Type B pancreatic cell (in vitro differentiated cells): ENCODE results near the gene HOXA9. TPM values are rescaled to one million over a fixed set of nuclear protein-coding genes. Genes with fewer than 3 reads are reported as not detected.

Source experiments
- DNase-seq: peaks from one replicate; pipeline ENCODE4 v3.0.0; 2021; ENCODE audit warnings: mixed read lengths; ENCODE audit not compliant: unreplicated experiment; ENCODE audit errors: extremely low spot score
- H3K27ac Mint-ChIP-seq: 2 replicates; pipeline ENCODE4 v1.8.0; 2021; ENCODE audit warnings: mild to moderate bottlenecking, mixed read lengths
- H3K27me3 Mint-ChIP-seq: 2 replicates; pipeline ENCODE4 v1.8.0; 2021; ENCODE audit warnings: mixed read lengths
- H3K36me3 Mint-ChIP-seq: 2 replicates; pipeline ENCODE4 v1.8.0; 2021; ENCODE audit warnings: mixed read lengths
- H3K4me1 Mint-ChIP-seq: one replicate; pipeline ENCODE4 v1.8.0; 2021; ENCODE audit warnings: mixed read lengths; ENCODE audit not compliant: unreplicated experiment
- H3K4me3 Mint-ChIP-seq: 2 replicates; pipeline ENCODE4 v1.8.0; 2021; ENCODE audit warnings: mild to moderate bottlenecking, mixed read lengths
- H3K9me3 Mint-ChIP-seq: 2 replicates; pipeline ENCODE4 v1.8.0; 2021; ENCODE audit warnings: mixed read lengths
- CTCF ChIP-seq: fragments of 200-600 bp; sonication (generic); conservative IDR thresholded peaks from 2 replicates; pipeline ENCODE4 v1.5.0; 2021; ENCODE audit warnings: antibody characterized with exemption, mild to moderate bottlenecking
- total RNA-seq: library from RNA; stranded (reverse); gene quantifications from 2 replicates; pipeline ENCODE4 v1.2.1, GENCODE V29; 2021; ENCODE audit warnings: low replicate concordance

The HOXA9 gene
- total RNA-seq, 1 donor from 2014 or later = 4.1 TPM

- no peak for DNase-seq
- H3K27ac Mint-ChIP-seq = peak overlapping the region; percentile 99
- H3K27me3 Mint-ChIP-seq = peaks cover 41% of the 10 kb centered on the region
- peaks cover 24% of the 10 kb centered on the region for H3K36me3 Mint-ChIP-seq
- peak overlapping the region; percentile 91 for H3K4me3 Mint-ChIP-seq
- no peak for TF ChIP-seq CTCF
- peaks cover 75% of the 10 kb centered on the region for H3K4me1 Mint-ChIP-seq
- no peaks in the 10 kb centered on the region for H3K9me3 Mint-ChIP-seq
Observed at GRCh38 chr7:27128776-27129728, 36.3 kb downstream of the HOXA9 start.

GRCh38 chr7:27128034-27128433 is 37.3 kb downstream of the HOXA9 start:
- peaks cover 69% of the 10 kb centered on the region for H3K4me1 Mint-ChIP-seq
- DNase-seq = no peak
- TF ChIP-seq CTCF = no peak

GRCh38 chr7:27126596-27127327 is 38.6 kb downstream of the HOXA9 start:
- H3K4me1 Mint-ChIP-seq = peaks cover 61% of the 10 kb centered on the region

More at GRCh38 chr7:27128034-27128433, 37.3 kb downstream of the HOXA9 start:
- Mint-ChIP-seq H3K4me3 (peak overlapping the region; percentile 91), H3K27me3 (peaks cover 40% of the 10 kb centered on the region), H3K9me3 (no peaks in the 10 kb centered on the region), H3K36me3 (peaks cover 31% of the 10 kb centered on the region), H3K27ac (peak overlapping the region; percentile 99)

GRCh38 chr7:27125986-27126394 is 39.3 kb downstream of the HOXA9 start:
- Mint-ChIP-seq H3K4me1 (peaks cover 56% of the 10 kb centered on the region), H3K36me3 (peaks cover 43% of the 10 kb centered on the region), H3K4me3 (peak overlapping the region; percentile 91), H3K9me3 (no peaks in the 10 kb centered on the region), H3K27me3 (peaks cover 41% of the 10 kb centered on the region), H3K27ac (peak overlapping the region; percentile 99)
- DNase-seq = no peak
- TF ChIP-seq CTCF = no peak

More at GRCh38 chr7:27126596-27127327, 38.6 kb downstream of the HOXA9 start:
- Mint-ChIP-seq H3K4me3 (peak overlapping the region; percentile 91), H3K9me3 (no peaks in the 10 kb centered on the region), H3K27me3 (peaks cover 43% of the 10 kb centered on the region), H3K27ac (peak overlapping the region; percentile 99), H3K36me3 (peaks cover 37% of the 10 kb centered on the region)
- no peak for TF ChIP-seq CTCF
- DNase-seq = no peak

- Mint-ChIP-seq H3K9me3 (no peaks in the 10 kb centered on the region), H3K4me1 (peaks cover 63% of the 10 kb centered on the region), H3K27ac (peak overlapping the region; percentile 99), H3K4me3 (peak overlapping the region; percentile 91), H3K36me3 (peaks cover 43% of the 10 kb centered on the region), H3K27me3 (peaks cover 41% of the 10 kb centered on the region)
- no peak for TF ChIP-seq CTCF
- DNase-seq = no peak
Observed at GRCh38 chr7:27124902-27125689, 40.2 kb downstream of the HOXA9 start.
